GM21619 (cell line): ENCODE results near the gene TRIM2.

Source experiments
- ATAC-seq: cut with Tn5 transposase; IDR thresholded peaks from one replicate; pipeline ENCODE4 v1.9.1; 2021; ENCODE audit not compliant: unreplicated experiment

TRIM2 gene

DNA sequence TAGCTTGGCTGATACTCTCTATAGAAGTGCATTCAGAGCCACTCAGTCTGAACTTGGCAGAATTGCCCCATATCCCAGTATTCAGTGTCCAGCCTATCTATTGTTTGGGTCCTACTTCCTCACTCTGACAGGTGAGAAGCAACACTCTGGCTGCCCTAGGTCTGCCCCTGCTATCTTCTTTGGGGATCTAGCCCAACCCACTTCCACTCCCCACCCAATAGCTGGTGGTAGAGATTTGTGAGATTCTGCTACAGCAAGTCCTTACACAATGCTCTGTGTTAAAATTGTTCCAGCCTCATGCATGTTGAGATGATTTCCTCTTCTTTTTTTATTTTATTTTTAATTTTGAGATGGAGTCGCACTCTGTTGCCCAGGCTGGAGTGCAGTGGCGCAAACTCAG lies 67.6 kb downstream of the TRIM2 start:
- ATAC-seq: no peak

- ATAC-seq: no peak
Measured at GRCh38 chr4:153273751-153274150, 69.5 kb downstream of the TRIM2 start.

- ATAC-seq: no peak
Measured at GRCh38 chr4:153274967-153275366, 70.7 kb downstream of the TRIM2 start.

GRCh38 chr4:153275380-153276276 lies 71.4 kb downstream of the TRIM2 start:
- no peak for ATAC-seq

GRCh38 chr4:153276971-153277370 lies 72.7 kb downstream of the TRIM2 start:
- no peak for ATAC-seq

DNA sequence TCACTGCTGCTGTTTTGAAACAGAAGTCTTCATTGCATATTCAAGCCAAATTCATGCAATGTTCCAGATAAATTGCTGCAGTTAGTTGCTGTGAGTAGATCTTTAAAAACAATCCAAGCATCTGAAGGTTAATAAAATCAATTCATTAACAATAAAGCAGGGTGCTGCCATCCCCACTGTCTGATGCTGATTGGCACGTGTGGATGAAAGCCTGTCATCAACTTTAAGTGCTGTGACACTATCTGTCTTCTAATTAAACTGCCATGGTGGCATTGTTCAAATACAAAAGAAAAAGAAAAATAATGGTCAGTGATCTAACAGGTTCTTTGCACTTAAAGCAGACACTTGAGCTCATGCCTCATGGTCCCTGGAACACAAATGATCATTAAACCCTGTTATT lies 77.2 kb downstream of the TRIM2 start:
- ATAC-seq: no peak

DNA sequence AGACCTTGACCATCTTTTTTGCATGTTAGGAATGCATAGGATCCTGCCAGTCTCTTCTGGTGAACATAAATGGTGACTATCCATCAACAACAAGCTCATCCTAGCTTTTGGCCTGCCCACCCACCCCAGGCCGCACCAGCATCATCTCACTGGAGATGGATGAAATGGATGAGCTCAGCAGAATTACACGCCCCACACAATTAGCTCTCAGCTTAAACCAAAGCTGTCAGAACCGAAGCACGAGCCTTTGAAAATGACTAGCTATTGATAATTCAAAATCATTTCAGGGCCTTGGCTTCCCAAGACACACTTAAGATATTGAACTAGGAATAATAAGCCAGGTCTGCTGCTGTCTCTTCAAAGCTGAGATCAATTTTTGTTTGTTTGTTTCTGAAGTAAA lies 77.8 kb downstream of the TRIM2 start:
- ATAC-seq: no peak

GRCh38 chr4:153283260-153283659 lies 79.0 kb downstream of the TRIM2 start:
- ATAC-seq: no peak

DNA sequence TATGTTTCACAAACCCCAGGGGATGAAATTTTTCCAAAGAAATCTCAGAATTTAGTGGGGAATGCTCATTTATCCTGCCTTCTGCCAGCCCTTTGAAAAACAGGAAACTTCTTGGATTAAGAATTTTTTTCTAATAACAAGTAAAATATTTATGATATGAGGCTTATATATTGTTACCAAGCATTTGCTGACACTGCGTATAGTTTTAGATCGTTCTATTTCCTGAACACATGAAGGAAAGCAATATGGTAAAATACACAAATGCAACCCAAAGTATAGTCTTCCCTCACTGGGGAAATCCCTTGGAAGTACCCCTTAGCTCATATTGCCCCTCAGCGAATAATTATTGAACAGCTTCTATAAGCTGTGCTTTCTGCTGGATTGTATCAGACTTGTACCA lies 85.9 kb downstream of the TRIM2 start:
- ATAC-seq: no peak

GRCh38 chr4:153291562-153291961 lies 87.3 kb downstream of the TRIM2 start:
- no peak for ATAC-seq

DNA sequence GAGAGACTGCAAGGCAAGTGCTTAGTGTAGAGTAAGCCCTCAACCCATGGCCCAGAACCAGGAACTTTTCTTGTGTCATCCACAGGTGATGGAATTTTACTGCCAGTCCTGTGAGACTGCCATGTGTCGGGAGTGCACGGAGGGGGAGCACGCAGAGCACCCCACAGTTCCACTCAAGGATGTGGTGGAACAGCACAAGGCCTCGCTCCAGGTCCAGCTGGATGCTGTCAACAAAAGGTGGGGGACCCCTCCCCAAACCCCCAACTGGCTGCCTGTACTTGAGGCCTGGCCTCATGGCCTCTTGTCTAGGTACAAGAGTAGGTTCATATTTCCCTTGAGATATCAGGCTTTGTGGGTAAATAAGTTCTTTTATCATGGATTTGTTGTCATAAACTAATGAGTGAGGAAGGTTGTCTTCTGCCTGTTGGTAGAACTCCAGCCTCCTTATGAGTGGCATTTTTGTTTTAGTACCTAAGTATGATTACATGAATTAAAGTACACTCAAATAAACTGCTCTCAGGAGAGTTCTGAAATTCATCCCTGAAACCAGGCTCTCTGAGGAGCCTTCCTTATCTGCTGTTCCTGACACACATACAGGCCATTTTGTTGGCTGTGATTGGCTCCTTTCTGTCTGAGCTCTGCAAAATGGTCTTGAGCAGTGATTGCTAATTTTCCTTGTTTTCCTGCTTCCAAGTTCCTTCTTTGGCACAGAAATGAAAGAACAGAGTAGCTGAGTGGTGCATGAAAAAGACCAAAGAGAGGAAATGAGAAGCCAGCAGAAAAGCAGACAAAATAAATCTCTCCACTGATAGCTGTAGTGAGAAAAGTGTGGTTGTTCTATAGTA lies 88.9 kb downstream of the TRIM2 start:
- ATAC-seq: no peak

DNA sequence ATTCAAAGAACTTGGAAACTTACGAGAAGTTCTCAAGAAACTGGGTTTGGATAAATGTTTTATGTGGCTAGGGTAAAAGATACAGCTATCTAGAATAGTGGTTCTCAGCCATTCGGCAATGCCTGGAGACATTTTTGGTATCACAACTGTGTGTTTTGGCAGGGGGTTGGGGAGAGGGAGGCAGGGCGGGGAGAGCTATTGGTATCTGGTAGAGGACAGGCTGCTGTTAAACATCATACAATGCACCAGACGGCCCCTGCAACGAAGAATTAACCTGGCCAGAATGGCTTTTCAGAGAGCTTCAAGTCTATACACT lies 89.5 kb downstream of the TRIM2 start:
- ATAC-seq: no peak

DNA sequence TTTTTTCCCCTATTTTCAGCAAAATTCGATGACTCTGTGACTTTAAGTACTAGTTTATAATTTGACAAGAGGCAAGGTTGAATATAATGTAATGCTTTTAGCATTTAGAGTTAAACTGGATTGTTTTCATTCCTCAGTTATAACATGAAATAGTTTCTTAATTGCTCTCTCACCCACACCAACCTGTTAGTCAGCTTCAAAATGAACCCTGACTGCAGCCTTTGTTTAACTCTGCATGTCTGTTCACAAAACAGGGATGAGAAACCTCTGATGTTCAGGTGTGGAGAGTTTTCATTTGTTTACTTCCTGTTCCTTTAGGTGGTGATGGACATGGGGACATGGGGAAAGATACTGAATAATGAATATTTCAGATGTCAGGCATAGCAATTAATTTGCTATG lies 90.4 kb downstream of the TRIM2 start:
- ATAC-seq: no peak

- no peak for ATAC-seq
Measured at GRCh38 chr4:153295131-153295755, 91.0 kb downstream of the TRIM2 start.

DNA sequence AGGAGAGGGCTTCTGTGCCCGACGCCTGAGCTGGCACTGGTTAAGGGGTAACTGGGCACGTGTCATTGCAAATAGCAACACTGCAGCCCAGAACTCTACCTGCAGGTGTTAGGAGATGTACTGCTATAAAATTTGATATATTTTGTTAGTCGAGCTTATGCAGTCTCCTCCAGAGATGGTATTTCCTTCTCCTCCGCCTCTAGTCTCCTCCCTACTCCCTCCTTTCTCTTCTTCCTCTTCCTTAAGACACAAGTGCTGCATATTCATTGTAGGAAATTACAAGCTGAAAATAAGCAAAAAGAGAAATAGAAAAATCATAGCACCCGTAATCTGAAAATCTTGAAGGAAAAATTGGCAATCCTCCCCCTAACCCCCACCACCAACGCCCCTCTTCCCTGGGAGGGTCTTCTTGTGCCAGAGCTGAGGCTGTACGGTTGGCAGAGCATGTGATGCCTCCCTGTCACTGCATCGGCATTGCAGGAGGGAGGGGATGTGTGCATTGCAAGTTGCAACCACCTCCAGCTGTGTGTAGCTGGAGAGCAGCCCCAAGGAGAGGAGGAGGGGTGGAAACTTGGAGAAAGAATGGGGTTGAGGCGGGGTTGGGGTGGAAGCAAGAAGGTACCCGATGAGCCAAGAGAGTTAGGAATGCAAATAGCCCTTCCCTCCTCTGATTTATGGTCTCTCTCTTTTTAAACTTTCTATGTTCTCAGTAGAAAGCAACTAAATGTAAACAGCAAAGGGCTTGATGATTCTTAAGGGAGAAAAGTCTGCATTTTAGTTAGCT lies 92.0 kb downstream of the TRIM2 start:
- ATAC-seq: no peak

DNA sequence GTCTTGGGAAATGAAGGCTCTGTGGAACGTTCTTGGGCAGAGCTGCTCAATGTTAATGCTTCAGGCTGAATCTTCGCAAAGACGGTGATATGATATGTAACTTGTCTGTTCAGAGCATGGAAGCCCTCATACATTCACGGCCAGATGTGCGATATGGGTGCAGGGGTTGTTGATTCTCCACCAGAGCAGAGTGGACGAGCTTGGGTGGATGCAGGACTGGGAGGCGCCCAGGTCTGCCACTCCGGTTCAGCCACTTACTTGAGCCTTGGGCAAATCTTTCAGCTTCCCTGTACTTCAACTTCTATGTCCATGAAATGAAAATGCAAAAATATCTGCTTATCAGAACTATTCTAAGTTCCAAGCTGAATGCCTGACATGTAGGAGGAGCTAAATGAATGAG lies 92.9 kb downstream of the TRIM2 start:
- ATAC-seq: no peak

DNA sequence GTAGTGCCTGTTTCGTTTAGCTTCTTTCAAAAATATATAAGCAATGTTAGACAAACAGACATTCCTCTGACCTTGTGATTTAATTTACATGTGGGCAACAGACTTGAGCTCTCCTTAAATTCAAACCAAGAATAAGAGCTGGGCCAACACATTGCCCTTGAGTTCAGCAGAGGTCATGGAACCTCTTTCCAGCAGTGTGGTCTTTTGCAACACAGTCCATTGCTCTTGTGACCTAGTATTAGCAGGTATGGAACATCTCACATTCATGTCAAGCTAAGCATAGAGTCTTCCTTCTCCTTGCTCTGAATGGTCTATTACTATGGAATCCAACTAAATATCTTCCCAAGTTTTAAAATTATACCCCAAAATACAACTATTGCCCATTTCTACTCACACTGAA lies 106.5 kb downstream of the TRIM2 start:
- ATAC-seq: no peak

GRCh38 chr4:153314915-153315314 lies 110.7 kb downstream of the TRIM2 start:
- ATAC-seq: no peak

DNA sequence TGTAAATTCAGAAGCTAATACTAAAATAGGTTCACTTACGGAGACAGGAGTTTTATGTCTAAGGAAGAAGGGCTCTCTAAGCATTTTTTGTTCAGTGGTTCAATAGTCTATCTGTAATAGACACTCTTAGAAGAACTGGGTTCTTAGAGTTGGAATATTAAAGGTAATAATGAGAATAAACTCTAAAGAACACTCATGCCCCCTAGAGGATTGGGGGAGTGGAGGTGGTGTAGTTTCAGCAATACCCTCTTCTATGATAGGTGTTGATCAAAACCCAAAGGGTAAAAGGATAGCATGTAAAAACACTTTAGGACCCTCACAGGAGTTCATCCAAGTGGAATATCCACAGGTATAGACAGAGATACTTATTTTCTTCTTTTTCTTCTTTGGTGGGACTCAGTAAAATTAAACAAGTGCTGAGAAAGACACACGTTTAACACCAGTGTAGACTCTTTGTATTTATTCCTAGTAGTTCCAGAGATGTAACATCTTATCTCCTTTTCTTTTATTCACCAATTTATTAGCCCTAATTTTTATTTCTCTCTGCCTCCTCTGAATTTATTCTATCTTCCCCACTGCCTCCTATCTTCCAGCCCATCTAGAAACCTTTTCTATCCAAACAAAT lies 114.6 kb downstream of the TRIM2 start:
- peak; percentile 51 for ATAC-seq

DNA sequence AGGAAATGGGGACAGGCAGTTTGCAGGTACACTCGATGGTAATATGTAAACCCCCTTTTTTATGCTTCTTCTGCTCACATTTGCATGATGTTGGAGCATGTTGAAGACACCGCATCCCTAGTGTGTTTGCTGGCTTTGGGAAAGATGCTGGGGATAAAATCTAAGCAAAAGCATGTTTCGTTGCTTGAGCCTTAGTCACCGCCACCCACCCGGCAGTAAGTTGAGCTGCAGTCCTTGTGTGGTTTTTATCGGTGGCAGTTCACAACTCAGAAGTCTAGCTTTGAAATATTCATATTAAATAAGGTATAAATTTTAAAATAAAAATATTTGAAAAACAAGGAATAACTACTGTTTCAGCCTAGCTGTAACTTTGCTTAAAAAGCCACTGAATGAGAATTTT lies 118.5 kb downstream of the TRIM2 start:
- ATAC-seq: no peak

DNA sequence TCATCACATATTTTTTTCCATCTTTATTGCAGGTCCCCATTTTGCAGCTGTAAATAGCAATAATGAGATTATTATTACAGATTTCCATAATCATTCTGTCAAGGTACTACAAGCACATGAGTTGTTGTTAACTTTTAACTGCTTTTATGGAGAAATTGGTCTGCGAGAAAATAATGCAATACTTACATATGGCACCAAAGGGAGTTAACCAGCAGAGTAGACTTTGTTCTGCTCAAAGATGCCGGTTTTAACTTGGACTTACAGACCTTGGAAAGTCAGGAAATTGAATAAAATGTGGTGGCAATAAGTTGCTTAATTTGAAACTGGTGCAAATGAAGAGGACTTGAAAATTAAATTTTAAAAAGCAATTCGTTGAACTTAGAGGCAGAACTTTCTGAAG lies 119.8 kb downstream of the TRIM2 start:
- ATAC-seq: no peak
